ENCODE results near the gene ESR1. TPM values are rescaled to one million over a fixed set of nuclear protein-coding genes. Genes with fewer than 3 reads are reported as not detected.

The ESR1 gene
- polyA plus RNA-seq, 3 donors = 0.12 to 0.24 (median 0.23) TPM

DNA sequence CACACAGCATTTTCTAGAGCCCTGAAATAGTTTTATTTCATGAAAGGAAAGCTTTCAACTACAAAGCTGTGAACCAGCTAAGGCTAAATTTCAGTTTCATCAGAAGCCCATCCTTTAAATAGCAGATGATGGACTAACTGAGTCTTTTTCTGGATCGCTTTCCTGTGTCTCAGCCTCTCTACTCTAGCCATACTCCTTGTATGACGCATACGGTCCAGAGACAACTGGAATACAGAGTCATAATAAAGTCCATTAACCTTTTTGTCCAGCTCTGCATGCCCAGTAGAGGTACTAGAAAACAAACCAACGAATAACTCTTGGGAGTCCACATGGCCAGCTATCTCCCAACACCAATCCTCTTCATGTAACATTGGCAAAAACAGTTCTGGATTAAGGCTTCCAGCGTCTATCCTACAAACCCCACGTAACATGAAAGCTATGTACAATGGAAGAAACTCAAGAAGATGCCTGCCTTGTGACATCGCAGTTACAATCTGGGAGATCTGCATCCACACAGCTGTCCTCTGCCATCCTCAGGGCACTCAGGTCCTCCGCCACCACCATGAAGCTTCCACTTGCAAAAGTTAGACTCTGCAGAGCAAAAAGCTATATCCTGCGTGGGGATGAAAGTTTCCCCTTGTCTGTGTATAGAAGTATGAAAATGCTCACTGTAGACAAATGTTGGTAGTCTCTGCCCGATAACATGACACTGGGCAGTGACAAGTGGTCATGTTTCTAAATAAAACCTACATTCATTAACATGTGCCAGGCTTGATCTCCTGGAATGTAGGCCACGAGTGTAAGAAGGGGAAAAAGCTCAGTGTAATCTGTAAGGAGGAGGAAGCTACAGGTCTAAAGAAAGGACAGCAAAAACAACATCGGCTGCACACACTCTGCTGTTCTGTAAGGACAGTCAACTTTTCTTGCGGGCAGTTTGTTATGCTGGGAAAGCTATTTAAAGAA, 360.4 kb downstream of the ESR1 start:
- Histone ChIP-seq H3K36me3 (replicated peaks in 1 of 2; ENCODE audit: control insufficient read depth in 1 of 2, insufficient read depth in 2 of 2, low read length in 2 of 2) (peaks cover 5 to 28% of the 10 kb centered on the region in 2 donors), H3K27ac (ENCODE audit: low read depth in 1 of 2, low read length in 2 of 2) (no peak overlapping the region), H2AFZ (ENCODE audit: insufficient read depth, low read depth, low read length, poor library complexity, severe bottlenecking) (no peak overlapping the region), H3K9ac (ENCODE audit: insufficient read depth, low read length, poor library complexity, severe bottlenecking) (no peak overlapping the region), H3K4me1 (ENCODE audit: control insufficient read depth in 1 of 2, insufficient read depth in 2 of 2, low read length in 2 of 2) (no peaks in the 10 kb centered on the region), H3K4me2 (replicated peaks; ENCODE audit: extremely low read depth, low read length, poor library complexity, severe bottlenecking) (no peak overlapping the region), H3K79me2 (ENCODE audit: insufficient read depth, low read length) (no peaks in the 10 kb centered on the region), H3K27me3 (ENCODE audit: control insufficient read depth in 2 of 2, insufficient read depth in 2 of 2, low read length in 2 of 2) (no peaks in the 10 kb centered on the region), H3K4me3 (replicated peaks in 1 of 3; ENCODE audit: low read depth in 2 of 3, low read length in 3 of 3) (no peak overlapping the region), H4K20me1 (ENCODE audit: insufficient read depth, low read length) (no peaks in the 10 kb centered on the region), H3K9me3 (replicated peaks in 1 of 2; ENCODE audit: control insufficient read depth in 1 of 2, insufficient read depth in 1 of 2, low read length in 2 of 2) (no peaks in the 10 kb centered on the region)
- TF ChIP-seq, protein P1, sequence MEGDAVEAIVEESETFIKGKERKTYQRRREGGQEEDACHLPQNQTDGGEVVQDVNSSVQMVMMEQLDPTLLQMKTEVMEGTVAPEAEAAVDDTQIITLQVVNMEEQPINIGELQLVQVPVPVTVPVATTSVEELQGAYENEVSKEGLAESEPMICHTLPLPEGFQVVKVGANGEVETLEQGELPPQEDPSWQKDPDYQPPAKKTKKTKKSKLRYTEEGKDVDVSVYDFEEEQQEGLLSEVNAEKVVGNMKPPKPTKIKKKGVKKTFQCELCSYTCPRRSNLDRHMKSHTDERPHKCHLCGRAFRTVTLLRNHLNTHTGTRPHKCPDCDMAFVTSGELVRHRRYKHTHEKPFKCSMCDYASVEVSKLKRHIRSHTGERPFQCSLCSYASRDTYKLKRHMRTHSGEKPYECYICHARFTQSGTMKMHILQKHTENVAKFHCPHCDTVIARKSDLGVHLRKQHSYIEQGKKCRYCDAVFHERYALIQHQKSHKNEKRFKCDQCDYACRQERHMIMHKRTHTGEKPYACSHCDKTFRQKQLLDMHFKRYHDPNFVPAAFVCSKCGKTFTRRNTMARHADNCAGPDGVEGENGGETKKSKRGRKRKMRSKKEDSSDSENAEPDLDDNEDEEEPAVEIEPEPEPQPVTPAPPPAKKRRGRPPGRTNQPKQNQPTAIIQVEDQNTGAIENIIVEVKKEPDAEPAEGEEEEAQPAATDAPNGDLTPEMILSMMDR (IDR thresholded peaks at IDR 0.05) = no peak
- peaks cover 40 to 42% of the 10 kb centered on the region in 2 donors for H3K36me3 Mint-ChIP-seq
- intact Hi-C loops (cut with micrococcal nuclease) = no loop called here
- H3K27ac Mint-ChIP-seq = peak overlapping the region in 1 of 7 donors; percentile 20
- H3K4me3 Mint-ChIP-seq = no peak overlapping the region
- H3K4me1 Mint-ChIP-seq = peaks cover 3% of the 10 kb centered on the region
- 96% methylated on average over 5 of the region's 13 CpGs for WGBS (ENCODE audit: insufficient coverage)
- peaks cover 0 to 1% (median 0%) of the 10 kb centered on the region in 3 donors for H3K27me3 Mint-ChIP-seq (ENCODE audit: low read depth in 3 of 3)
- peaks cover 0 to 1% (median 0%) of the 10 kb centered on the region in 7 donors for H3K9me3 Mint-ChIP-seq
- no peak for DNase-seq

DNA sequence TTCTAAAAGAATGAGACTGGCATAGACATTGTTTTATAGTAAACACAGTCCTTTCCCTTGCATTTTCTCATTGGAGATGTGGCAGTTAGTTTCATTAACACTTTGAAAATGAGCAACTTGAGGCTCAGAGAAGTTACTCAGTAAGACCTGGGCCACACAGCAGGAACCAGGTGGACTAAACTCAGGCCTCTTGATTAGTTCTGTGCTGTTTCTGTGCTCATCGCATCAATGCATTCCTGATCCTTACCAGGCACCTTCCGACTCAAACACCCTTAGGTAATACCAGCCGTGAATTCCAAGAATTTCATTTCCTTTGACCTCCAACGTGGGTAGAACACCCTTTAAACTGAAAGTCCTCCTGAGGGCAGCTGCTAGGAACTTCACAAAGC, 362.8 kb downstream of the ESR1 start:
- intact Hi-C loops (cut with micrococcal nuclease) = no loop called here

More for the DNA sequence above, 362.8 kb downstream of the ESR1 start:
- peak overlapping the region in 1 of 7 donors; percentile 0 for H3K27ac Mint-ChIP-seq
- H3K4me1 ChIP-seq (ENCODE audit: control insufficient read depth in 1 of 2, insufficient read depth in 2 of 2, low read length in 2 of 2) = no peaks in the 10 kb centered on the region
- no peak overlapping the region for H3K4me3 ChIP-seq (replicated peaks in 1 of 3; ENCODE audit: low read depth in 2 of 3, low read length in 3 of 3)
- H3K9ac ChIP-seq (ENCODE audit: insufficient read depth, low read length, poor library complexity, severe bottlenecking) = no peak overlapping the region
- no peak overlapping the region for H3K4me2 ChIP-seq (replicated peaks; ENCODE audit: extremely low read depth, low read length, poor library complexity, severe bottlenecking)
- no peak overlapping the region for H2AFZ ChIP-seq (ENCODE audit: insufficient read depth, low read depth, low read length, poor library complexity, severe bottlenecking)
- no peaks in the 10 kb centered on the region for H3K27me3 ChIP-seq (ENCODE audit: control insufficient read depth in 2 of 2, insufficient read depth in 2 of 2, low read length in 2 of 2)
- H3K4me3 Mint-ChIP-seq = no peak overlapping the region
- peaks cover 0 to 3% (median 0%) of the 10 kb centered on the region in 7 donors for H3K9me3 Mint-ChIP-seq
- peaks cover 39 to 47% of the 10 kb centered on the region in 2 donors for H3K36me3 Mint-ChIP-seq
- H3K79me2 ChIP-seq (ENCODE audit: insufficient read depth, low read length) = no peaks in the 10 kb centered on the region
- peaks cover 0 to 1% (median 0%) of the 10 kb centered on the region in 3 donors for H3K27me3 Mint-ChIP-seq (ENCODE audit: low read depth in 3 of 3)
- 97% methylated on average over 3 of the region's 4 CpGs for WGBS (ENCODE audit: insufficient coverage)
- peaks cover 9 to 39% of the 10 kb centered on the region in 2 donors for H3K36me3 ChIP-seq (replicated peaks in 1 of 2; ENCODE audit: control insufficient read depth in 1 of 2, insufficient read depth in 2 of 2, low read length in 2 of 2)
- no peaks in the 10 kb centered on the region for H3K9me3 ChIP-seq (replicated peaks in 1 of 2; ENCODE audit: control insufficient read depth in 1 of 2, insufficient read depth in 1 of 2, low read length in 2 of 2)
- TF ChIP-seq, protein P1 (IDR thresholded peaks at IDR 0.05) = no peak
- H3K4me1 Mint-ChIP-seq = peaks cover 3% of the 10 kb centered on the region
- no peak overlapping the region for H3K27ac ChIP-seq (ENCODE audit: low read depth in 1 of 2, low read length in 2 of 2)
- DNase-seq = no peak
- H4K20me1 ChIP-seq (ENCODE audit: insufficient read depth, low read length) = no peaks in the 10 kb centered on the region

Data from CD14-positive monocyte (primary cell).